Measurements from ENCODE around the gene ASTN2.

GRCh38 chr9:117293206-117294114 is 121.4 kb downstream of the ASTN2 start:
- no peak for TF ChIP-seq CTCF (IDR thresholded peaks at IDR 0.05)
- no peak for TF ChIP-seq EP300 (IDR thresholded peaks at IDR 0.05)
- TF ChIP-seq POLR2A (IDR thresholded peaks at IDR 0.05) = no peak
